ENCODE measurements around the gene IWS1.

IWS1 gene

DNA sequence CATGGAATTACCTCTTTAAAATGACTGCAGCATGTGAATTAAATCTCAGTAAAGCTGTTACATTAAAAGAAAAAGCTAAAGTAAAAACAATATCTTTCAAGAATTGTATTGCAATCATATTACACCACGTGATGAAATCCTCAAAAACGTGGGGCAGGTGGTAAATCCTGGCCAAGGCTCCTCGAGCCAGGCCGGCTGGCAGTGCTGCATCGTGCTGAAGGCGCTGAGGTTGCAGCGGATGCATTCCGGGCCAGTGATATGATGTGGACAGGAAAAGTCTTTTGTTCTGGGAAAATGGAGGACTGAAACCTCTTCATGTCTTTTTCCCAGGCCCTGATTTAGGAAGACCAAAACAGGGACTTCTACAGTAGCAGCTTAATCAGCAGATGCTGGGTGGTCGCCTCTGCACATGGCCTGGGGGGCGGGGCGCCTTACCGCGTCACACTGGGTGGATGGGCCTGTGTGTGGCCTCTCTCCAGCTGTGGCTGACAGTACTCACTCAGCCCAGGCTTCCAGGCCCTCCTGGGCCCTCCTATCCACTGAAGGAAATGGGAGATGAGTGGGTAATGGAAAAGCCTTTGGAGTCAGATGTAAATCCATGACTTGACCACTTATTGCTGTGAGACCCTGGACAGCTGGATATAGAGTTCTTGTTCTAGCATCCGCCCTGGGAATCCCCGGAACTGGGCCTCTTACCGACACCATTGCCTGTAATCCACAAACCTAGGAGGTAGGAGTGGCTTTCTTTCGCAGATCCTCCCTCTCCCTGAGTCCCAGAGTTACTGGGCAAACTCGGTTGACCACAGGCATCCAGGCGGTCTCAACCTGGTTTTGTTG lies 62.9 kb downstream of the IWS1 start:
- no peak for TF ChIP-seq EZH2phosphoT487 (conservative IDR thresholded peaks at IDR 0.05; ENCODE audit: low read length)
- TF ChIP-seq, protein P1, sequence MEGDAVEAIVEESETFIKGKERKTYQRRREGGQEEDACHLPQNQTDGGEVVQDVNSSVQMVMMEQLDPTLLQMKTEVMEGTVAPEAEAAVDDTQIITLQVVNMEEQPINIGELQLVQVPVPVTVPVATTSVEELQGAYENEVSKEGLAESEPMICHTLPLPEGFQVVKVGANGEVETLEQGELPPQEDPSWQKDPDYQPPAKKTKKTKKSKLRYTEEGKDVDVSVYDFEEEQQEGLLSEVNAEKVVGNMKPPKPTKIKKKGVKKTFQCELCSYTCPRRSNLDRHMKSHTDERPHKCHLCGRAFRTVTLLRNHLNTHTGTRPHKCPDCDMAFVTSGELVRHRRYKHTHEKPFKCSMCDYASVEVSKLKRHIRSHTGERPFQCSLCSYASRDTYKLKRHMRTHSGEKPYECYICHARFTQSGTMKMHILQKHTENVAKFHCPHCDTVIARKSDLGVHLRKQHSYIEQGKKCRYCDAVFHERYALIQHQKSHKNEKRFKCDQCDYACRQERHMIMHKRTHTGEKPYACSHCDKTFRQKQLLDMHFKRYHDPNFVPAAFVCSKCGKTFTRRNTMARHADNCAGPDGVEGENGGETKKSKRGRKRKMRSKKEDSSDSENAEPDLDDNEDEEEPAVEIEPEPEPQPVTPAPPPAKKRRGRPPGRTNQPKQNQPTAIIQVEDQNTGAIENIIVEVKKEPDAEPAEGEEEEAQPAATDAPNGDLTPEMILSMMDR (IDR thresholded peaks at IDR 0.05; ENCODE audit: insufficient read depth, low read length, poor library complexity, severe bottlenecking): no peak
- no peak overlapping the region for H2AFZ ChIP-seq (ENCODE audit: low read depth, low read length, severe bottlenecking)
- no peaks in the 10 kb centered on the region for H3K36me3 ChIP-seq (ENCODE audit: low read length)
- no peaks in the 10 kb centered on the region for H3K79me2 ChIP-seq (ENCODE audit: insufficient read depth, low read length)
- no peaks in the 10 kb centered on the region for H3K9me2 ChIP-seq (replicated peaks; ENCODE audit: insufficient read depth, low read length)
- H3K9me3 ChIP-seq (ENCODE audit: insufficient read depth, low read length): no peaks in the 10 kb centered on the region
- no peaks in the 10 kb centered on the region for H4K20me1 ChIP-seq (ENCODE audit: low read depth, low read length)
- no peak overlapping the region for H3K27ac ChIP-seq (ENCODE audit: low read depth, low read length)
- H3K4me3 ChIP-seq (ENCODE audit: insufficient read depth, low read length, poor library complexity, severe bottlenecking): no peak overlapping the region
- no peaks in the 10 kb centered on the region for H3K27me3 ChIP-seq (ENCODE audit: low read length)
- no peaks in the 10 kb centered on the region for H3F3A ChIP-seq (ENCODE audit: insufficient read depth)
- H3K4me2 ChIP-seq (ENCODE audit: low read depth, low read length, poor library complexity, severe bottlenecking): no peak overlapping the region
- H3K9ac ChIP-seq (ENCODE audit: low read length): no peak overlapping the region

DNA sequence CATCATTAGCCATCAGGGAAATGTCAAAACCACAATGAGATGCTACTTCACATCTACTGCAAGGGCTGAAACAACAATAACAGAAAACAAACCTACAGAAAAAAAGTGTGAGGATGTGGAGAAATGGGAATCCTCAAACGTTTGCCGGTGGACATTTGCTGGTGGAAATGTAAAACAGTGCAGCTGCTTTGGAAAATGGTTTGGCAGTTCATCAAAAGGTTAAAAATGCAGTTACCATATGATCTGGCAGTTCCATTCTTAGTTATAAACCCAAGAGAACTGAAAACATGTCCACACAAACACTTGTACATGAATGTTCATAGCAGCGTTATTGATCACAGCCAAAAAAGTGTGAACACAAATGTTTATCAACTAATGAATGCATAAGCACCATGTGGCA lies 63.8 kb downstream of the IWS1 start:
- no peaks in the 10 kb centered on the region for H3K36me3 ChIP-seq (ENCODE audit: low read length)
- H3K27me3 ChIP-seq (ENCODE audit: low read length): no peaks in the 10 kb centered on the region
- no peak overlapping the region for H3K27ac ChIP-seq (ENCODE audit: low read depth, low read length)
- H2AFZ ChIP-seq (ENCODE audit: low read depth, low read length, severe bottlenecking): no peak overlapping the region
- no peak overlapping the region for H3K4me2 ChIP-seq (ENCODE audit: low read depth, low read length, poor library complexity, severe bottlenecking)
- no peaks in the 10 kb centered on the region for H3F3A ChIP-seq (ENCODE audit: insufficient read depth)
- TF ChIP-seq, protein P1 (IDR thresholded peaks at IDR 0.05; ENCODE audit: insufficient read depth, low read length, poor library complexity, severe bottlenecking): no peak
- no peak for TF ChIP-seq EZH2phosphoT487 (conservative IDR thresholded peaks at IDR 0.05; ENCODE audit: low read length)
- H3K9me3 ChIP-seq (ENCODE audit: insufficient read depth, low read length): no peaks in the 10 kb centered on the region
- H3K9me2 ChIP-seq (replicated peaks; ENCODE audit: insufficient read depth, low read length): no peaks in the 10 kb centered on the region
- no peak overlapping the region for H3K4me3 ChIP-seq (ENCODE audit: insufficient read depth, low read length, poor library complexity, severe bottlenecking)
- no peaks in the 10 kb centered on the region for H3K79me2 ChIP-seq (ENCODE audit: insufficient read depth, low read length)
- H4K20me1 ChIP-seq (ENCODE audit: low read depth, low read length): no peaks in the 10 kb centered on the region
- H3K9ac ChIP-seq (ENCODE audit: low read length): no peak overlapping the region

DNA sequence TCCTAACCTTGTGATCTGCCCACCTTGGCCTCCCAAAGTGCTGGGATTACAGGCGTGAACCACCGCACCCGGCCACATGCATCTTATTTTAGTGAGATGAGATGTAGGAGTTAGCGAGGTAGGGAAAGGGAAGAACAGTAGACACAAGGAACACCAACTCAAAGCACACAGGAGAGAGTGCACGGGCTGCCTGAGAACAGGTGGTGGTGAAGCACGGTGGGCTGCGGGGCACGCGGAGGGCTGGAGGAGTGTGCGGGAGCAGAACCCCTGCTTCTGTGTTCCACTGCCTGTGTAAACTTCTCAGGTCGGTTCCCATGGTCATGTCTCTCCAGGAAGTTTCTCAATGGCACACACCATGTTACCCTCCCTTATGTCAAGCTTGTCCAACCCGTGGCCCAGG lies 69.3 kb downstream of the IWS1 start:
- H3F3A ChIP-seq (ENCODE audit: insufficient read depth): no peaks in the 10 kb centered on the region
- no peaks in the 10 kb centered on the region for H4K20me1 ChIP-seq (ENCODE audit: low read depth, low read length)
- H3K4me2 ChIP-seq (ENCODE audit: low read depth, low read length, poor library complexity, severe bottlenecking): no peak overlapping the region
- no peak overlapping the region for H3K9ac ChIP-seq (ENCODE audit: low read length)
- no peak overlapping the region for H3K27ac ChIP-seq (ENCODE audit: low read depth, low read length)
- H3K9me2 ChIP-seq (replicated peaks; ENCODE audit: insufficient read depth, low read length): no peaks in the 10 kb centered on the region
- H3K4me3 ChIP-seq (ENCODE audit: insufficient read depth, low read length, poor library complexity, severe bottlenecking): no peak overlapping the region
- H3K27me3 ChIP-seq (ENCODE audit: low read length): no peaks in the 10 kb centered on the region
- no peaks in the 10 kb centered on the region for H3K36me3 ChIP-seq (ENCODE audit: low read length)
- no peaks in the 10 kb centered on the region for H3K9me3 ChIP-seq (ENCODE audit: insufficient read depth, low read length)
- no peaks in the 10 kb centered on the region for H3K79me2 ChIP-seq (ENCODE audit: insufficient read depth, low read length)
- TF ChIP-seq EZH2phosphoT487 (conservative IDR thresholded peaks at IDR 0.05; ENCODE audit: low read length): no peak
- no peak overlapping the region for H2AFZ ChIP-seq (ENCODE audit: low read depth, low read length, severe bottlenecking)
